ENCODE measurements around the gene CIP2A.
"Not testable (repeated sequence)": the region's sequence is repeated elsewhere in the genome, so short reads cannot be mapped to it uniquely, and the experiment has no call there.

Gene CIP2A

DNA sequence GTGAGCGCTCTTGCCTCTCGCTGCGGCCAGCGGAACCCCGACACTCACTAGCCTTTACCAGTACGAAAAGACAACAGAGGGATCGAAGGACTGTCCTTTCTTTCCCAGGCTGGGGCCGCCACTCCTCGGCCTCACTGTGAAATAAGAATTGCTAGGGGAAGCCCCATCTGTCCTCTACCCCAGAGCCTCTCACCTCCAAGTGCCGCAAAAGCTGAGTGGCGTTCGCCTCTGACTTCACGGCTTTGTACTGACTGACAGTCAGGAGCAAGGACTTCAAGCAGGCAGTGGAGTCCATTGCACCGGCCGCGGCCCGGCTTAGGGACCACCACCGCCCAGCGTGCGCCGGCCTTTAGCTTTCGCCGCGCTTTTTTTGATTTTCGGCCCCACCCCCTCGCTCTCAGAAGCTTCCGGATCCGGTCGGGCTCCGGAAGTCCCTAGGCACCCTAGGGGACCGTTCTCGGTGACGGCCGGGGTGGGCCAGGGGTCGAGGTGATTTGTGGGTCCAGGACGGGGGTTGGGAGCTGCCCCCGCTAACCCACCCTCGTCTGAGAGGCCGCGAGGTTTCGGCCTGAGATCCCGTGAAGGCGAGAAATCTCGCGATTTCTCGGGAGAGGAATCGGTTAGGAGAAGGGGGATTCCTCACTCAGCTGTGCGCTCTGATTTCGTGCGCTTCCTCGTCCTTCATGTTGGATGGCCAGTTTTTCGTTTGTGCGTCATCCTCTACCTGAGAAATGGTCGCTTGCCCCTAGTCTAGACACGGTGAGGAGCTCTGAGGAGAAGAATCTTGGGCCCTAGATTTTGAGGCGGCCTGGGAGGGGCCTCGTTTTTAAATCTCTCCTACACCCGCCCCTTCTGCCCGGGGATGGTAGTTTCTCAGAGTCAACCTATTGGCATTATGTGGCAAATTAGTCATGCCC is at the start of gene CIP2A, which contains the start of gene DZIP3:
Gene CIP2A (minus strand): TSS at position 358 of the 917 bp plus-strand sequence. CDS start 63 bp downstream, at position 295.
Gene DZIP3 (plus strand): TSS at position 642 of the 917 bp plus-strand sequence. CDS start 15,685 bp downstream, outside the sequence.
- Histone ChIP-seq H3K4me3 (peak within 1 kb of the TSS; percentile 62 to 92 (median 66)), H3K27ac (peak within 1 kb of the TSS; percentile 81 to 99 (median 94))

DNA sequence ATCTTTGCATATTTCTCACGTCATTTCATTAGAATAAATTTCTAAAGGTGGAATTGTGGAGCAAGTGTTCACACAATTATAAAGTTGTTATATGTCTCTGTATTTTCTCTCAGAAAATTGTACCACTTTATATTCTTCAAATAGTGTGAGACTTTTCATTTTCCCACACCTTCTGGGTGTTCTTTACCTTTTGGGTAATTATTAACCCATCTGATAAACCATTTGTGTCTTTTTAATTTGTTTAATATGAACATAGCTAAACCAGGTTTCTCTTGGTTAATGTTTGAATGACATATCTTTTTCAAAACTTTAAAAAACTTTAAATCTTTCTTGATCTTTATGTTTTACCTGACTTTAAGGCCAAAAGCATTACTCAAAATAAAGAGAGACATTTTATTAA is 40.7 kb upstream of the CIP2A start:
- H3K4me3 ChIP-seq = no peak overlapping the region
- H3K27ac ChIP-seq = no peak overlapping the region

DNA sequence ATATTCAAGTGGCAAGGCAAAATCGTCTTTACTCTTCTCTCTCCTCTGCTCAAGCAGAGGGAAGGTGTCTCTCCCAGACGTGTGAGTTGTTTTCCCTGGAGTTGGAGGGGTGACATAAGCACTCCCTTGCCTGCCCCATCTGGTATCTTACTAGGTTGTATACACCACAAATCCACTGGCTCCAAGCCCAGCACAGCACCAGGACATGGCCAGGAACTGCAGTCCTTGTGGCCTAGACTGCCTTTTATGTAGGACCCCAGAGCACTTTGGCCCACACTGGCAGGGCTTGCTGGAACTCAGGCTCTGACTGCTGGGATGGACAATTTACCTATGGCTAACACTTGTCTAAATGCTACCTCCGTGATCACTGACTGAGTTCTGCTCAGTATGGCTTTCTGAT is 34.3 kb upstream of the CIP2A start:
- Histone ChIP-seq H3K4me3 (no peak overlapping the region), H3K27ac (no peak overlapping the region)

DNA sequence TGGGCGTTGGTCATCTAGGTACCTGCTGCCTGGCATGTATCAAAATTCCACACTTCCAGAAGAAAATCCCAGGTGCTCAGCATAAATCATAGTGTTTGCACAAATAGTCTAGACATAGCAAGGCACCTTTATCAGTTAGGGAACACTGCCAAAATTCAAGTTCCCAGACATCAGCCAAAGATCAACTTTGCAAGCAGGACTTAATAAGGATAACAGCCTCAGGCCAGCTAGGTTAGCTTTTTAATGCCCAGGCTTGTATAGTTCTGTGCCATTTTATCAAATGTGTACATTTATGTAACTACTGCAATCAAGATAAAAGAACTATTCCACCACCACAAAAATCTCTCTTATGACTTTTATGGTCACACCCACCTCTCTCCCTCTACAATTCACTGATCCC is 31.0 kb upstream of the CIP2A start:
- Histone ChIP-seq H3K27ac (no peak overlapping the region), H3K4me3 (no peak overlapping the region)

DNA sequence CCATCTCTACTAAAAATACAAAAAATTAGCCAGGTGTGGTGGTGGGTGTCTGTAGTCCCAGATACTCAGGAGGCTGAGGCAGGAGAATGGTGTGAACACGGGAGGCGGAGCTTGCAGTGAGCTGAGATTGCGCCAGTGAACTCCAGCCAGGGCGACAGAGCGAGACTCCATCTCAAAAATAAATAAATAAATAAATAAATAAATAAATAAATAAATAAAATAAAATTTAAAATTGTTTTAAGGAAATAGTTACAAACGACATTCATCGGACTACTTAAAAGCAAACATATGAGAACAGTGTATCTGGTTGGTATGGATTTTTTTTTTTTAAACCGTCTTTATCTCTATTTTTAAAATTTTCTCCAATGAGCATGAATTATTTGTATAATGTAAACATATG is 26.9 kb upstream of the CIP2A start:
- not testable (repeated sequence) for H3K4me3 ChIP-seq, H3K27ac ChIP-seq

DNA sequence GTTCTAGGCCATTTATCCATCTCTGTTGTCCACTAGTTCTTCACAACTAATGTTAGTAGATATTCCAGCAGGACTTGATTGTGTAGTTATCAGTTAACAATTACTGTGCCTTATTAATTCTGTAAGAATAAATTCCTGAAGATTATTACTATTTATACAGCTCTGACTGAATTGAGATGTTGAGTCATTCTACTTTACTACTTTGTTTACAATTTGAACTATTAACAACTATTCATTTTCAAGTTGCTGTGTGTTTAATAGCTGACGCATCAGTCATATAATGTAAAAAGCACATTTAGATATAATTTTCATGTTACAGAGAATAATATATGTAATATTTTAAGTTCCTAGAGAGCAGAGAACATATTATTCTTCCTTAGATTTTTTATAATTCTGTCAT is 21.4 kb upstream of the CIP2A start:
- Histone ChIP-seq H3K4me3 (no peak overlapping the region), H3K27ac (no peak overlapping the region)

DNA sequence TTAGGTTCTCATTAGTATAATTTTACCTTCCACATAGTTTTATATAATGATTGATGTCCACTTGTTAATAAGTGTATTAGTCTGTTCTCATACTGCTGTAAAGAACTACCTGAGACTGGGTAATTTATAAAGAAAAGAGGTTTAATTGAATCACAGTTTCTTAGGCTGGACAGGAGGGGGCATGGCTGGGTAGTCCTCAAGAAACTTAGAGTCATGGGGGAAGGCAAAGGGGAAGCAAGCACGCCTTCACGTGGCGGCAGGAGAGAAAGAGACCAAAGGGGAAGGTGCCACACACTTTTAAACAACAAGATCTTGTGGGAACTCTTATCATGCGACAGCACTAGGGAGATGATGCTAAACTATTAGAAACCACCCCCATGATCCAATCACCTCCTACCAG is 19.5 kb upstream of the CIP2A start:
- no peak overlapping the region for H3K27ac ChIP-seq
- no peak overlapping the region for H3K4me3 ChIP-seq

DNA sequence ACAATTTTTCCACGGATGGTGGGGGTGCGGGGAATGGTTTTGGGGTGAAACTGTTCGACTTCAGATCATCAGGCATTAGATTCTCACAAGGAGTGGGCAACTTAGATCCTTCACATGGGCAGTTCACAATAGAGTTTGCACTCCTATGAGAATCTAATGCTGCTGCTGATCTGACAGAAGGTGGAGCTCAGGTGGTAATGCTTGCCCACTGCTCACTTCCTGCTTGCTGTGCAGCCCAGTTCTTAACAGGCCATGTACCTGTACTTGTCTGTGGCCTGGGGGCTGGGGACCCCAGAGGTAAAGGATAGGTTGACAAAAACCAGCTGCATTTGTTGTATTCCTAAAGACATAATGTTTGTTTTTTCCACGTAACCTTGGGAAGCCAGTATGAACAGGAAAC is 16.3 kb upstream of the CIP2A start:
- no peak overlapping the region for H3K27ac ChIP-seq
- no peak overlapping the region for H3K4me3 ChIP-seq

DNA sequence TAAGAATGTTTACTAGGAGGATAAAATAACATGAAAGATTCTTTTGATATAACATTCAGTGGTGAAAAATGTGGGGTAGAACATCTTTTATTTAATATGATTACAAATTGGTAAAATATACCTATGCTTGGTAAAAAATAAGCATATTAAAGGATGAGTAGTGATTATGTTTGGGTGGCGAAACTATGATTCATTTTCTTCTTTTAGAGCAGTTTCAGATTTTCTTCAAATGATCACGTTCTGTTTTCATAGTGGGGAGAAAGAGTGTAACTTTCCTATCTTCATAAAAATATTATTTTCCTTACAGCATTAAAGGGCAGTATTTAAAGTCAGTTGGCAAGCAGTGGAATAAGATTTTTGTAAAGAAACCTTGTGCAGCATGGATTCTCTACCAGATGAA is 15.8 kb upstream of the CIP2A start:
- H3K4me3 ChIP-seq = no peak overlapping the region
- no peak overlapping the region for H3K27ac ChIP-seq

DNA sequence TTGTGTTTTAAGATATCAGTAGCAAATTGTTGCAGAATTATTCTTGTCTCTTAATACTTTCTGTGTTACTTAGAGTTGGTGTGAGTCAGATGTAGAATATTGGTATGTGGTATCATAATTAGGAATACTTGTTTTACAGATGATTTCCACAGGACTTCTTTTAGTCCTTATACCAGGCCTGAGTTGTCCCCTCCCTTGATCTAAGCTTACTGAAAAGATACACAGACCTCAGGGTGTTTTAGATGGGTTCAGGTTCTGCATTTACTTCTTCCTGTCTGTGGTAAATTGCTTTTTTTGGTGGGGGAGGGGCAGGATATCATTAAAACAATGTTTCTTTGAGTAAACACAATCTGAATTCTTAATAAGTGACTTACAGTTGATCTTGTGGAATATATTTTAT is 14.5 kb upstream of the CIP2A start:
- H3K4me3 ChIP-seq = no peak overlapping the region
- H3K27ac ChIP-seq = peak overlapping the region in 3 of 21 experiments; percentile 27 to 69 (median 52)

DNA sequence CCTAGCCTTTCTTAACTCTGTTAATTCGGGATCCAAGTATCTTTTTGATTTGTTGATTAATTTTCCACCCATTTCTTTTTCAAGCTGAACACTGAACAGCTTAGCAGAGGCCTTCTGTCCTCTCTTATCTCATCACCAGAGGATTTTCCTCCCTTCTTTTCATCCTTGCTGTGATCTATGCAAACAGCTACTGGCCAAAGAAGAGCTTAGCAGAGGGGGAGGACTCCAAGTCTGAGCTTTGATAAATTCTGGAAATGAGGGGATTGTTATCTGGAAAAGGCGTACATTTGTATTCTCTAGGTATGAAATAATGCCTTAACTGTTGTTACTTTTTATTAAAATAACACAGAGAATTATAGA is 13.7 kb upstream of the CIP2A start:
- no peak overlapping the region for H3K4me3 ChIP-seq
- H3K27ac ChIP-seq = peak overlapping the region in 7 of 21 experiments; percentile 11 to 71 (median 27)

DNA sequence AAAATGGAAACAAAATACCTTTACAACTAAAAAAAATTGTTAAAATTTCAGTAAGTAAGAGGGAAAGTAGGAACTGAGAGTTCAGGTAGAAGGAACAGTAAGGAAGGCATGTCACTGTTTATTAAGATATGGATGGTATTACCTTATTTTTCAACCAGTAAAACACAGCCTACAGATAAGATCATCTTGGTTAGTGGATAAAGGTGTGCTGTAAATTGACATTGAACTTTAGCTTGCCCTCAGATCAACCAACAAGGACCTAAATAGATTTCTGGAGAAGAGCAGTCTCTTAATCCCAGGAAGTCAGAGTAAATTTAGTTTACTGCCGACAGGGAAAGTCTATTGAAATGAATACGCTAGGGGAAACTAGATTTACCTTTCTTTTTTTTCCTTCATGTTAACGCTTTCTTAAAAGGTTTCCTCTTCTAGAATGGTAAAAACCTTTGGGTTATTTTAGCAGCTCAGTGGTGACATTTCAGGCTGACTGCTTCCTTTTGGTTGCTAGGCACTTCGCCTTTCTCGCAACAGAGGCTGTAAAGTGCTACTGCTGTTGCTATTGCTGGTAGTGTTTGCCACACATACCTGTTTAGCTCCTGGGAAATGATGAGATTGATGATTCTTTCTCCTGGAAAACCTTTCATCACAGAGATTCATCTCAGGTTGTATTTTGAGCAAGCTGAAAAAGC is 13.2 kb upstream of the CIP2A start:
- Histone ChIP-seq H3K27ac (peak overlapping the region in 7 of 21 experiments; percentile 11 to 71 (median 27)), H3K4me3 (no peak overlapping the region)

DNA sequence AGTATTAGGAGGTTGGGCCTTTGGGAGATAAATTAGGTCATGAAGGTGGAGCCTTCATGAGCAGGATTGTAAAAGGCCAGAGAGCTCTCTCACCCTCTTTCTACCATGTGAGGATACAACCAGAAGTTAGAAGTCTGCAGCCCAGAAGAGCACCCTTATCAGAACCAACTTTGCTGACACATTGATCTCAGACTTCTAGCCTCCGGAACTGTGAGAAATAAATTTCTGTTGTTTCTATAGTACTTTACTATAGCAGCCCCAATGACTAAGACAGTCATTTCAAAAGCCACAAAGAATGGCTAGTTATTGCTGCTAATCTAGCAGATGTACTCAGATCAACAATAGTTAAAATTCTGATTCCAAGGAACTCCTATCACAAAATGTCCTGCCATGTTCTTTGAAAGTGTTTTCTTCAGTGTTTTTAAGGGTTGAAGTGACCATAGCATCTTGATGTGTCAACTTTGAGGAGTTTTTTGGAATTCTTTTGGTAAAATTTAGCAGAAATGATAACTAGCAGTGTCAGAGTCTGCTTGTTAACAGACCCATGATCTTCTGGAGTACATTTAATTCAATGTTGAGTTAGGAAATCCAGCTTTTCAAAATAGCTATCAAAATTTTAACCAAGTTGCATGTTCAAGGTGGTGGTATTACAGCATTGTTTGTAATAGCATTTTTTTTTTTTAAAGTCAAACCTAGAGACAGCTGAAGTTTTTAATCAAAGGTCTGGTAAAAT is 10.6 kb upstream of the CIP2A start:
- Histone ChIP-seq H3K27ac (no peak overlapping the region), H3K4me3 (no peak overlapping the region)

DNA sequence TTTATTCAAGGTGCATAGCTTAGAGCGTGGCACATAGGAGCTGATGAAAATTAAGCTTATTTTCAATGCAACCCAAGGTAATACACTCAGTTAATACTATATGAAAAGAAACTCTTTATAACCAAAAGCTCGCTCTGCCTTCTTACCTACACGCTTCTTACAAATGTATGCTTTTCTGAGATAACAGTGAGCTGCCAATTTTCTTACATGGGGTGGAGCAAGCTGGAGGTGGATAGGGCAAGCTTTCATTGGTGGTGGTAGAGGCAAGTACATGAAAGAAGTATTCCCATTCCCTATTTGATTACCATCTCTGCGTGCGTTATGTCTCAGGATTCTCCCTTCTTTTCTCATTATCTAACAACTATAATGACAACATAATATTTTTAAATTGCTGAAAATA is 9.1 kb upstream of the CIP2A start:
- Histone ChIP-seq H3K27ac (no peak overlapping the region), H3K4me3 (no peak overlapping the region)

DNA sequence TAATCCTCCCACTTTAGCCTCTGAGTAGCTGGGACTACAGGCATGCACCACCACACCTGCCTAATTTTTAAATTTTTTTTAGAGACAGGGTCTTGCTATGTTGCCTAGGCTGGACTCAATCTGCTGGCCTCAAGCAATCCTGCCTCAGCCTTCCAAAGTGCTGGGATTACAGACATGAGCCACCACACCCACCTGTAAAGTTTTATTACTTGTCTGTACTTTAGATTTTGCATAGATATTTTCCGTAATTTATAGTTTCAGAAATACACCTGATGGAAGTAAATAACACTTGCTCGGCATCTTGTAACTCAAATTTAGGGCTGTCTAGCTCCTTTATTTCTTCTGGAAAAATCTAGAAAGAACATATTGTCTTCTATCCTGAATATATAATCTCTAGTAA is 6.1 kb upstream of the CIP2A start:
- Histone ChIP-seq H3K4me3 (no peak overlapping the region), H3K27ac (no peak overlapping the region)

DNA sequence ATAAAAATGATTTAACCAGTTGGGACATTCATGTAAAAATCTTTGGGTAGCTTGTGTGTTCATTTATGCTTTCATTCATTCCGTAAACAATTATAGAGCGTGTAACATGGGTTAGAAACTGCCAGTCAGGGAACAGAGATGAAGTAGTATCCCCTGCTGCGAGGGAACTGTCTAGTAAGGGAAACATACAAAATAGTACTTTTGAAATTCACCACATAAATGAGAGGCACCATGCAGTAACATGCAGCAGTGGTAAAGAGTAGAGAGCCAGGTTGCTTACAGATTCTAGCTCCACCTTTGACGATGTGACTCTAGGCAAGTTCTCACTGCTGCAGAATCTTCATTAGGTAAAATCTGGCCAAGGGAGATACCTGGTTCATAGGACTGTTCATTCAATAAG is 1.2 kb upstream of the CIP2A start:
- peak overlapping the region in 12 of 21 experiments; percentile 87 to 99 (median 94) for H3K27ac ChIP-seq
- peak overlapping the region in 6 of 7 experiments; percentile 62 to 92 (median 75) for H3K4me3 ChIP-seq

DNA sequence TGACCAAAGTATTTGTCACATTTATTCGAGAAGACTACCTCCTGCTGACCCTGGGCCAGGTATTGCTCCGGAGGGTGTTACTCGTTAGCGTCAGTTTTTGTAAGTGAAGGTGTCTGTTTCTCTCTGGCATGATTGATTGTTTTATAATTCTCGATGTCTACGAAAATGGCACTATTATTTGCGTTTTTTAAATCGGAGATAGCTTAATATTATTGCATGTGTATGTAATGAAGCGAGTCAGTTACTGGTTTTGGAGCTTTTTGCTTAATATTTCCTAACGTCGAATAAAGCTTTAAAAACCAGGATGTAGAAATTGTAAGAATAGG is 723 bp upstream of the CIP2A start:
- Histone ChIP-seq H3K4me3 (peak overlapping the region; percentile 62 to 92 (median 66)), H3K27ac (peak overlapping the region; percentile 81 to 99 (median 94))

DNA sequence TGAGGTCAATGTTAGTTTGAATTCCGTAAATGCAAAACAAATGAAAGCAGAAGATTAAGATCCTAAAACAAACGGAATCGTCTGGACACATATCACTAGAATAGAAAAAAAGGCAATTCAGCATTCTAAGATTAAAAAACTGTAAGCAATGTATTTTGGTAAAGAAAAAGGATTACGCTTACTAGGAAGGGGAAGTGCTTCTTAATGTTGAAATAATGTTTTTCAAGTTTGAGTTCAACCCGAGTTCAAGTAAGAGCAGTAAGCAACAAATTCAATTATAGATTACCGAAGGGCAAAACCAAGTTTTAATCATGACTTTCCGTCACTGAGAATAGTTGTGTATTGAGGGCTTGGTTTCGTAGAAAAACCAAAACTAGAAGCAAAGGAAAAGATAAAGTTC is 637 bp downstream of the CIP2A start:
- H3K4me3 ChIP-seq = peak overlapping the region; percentile 62 to 92 (median 66)
- peak overlapping the region in 16 of 21 experiments; percentile 87 to 99 (median 94) for H3K27ac ChIP-seq

DNA sequence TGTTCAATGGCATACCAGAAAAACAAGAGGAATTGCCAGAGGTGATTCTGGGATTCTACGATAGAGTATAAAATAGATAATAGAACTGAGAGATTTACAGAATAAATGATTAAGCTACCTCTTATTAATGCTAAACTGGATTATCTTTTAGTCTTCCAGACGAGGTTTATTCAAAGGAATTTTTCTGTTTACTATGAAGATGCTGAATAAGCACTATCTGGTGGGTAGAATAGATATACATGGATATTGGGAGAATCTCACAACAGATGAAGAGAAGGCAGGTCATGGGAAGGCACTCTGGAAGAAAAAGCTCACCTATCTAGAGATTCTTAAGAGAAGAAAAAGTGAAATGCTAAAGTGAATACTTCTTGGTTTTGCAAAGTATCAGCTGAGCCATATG is 11.2 kb downstream of the CIP2A start:
- Histone ChIP-seq H3K4me3 (no peak overlapping the region), H3K27ac (no peak overlapping the region)

DNA sequence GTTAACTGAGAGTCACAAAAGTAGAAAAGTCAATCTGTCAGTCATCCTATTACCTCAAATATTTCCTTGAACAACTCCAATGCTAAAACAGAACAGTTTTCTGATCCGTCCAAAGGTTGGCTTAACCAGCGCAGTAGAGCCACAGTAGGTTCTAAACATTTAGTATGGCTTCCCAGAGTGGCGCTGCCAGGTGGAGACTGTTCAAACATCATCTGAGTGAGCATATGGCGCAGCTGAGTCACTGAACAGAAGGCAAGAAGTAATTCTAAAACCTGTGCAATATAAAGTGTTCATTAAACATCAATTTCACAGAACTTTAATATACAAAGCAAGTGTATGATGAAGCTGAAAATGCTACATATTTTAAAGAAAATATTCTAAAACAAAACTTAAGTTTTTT is 19.9 kb downstream of the CIP2A start:
- Histone ChIP-seq H3K27ac (no peak overlapping the region), H3K4me3 (no peak overlapping the region)

All from skin epidermis (tissue), 12 donors.